ENCODE data around the gene CDK19.

Gene CDK19

GRCh38 chr6:110654096-110654820 is 161.0 kb downstream of the CDK19 start:
- no peak for DNase-seq

DNA sequence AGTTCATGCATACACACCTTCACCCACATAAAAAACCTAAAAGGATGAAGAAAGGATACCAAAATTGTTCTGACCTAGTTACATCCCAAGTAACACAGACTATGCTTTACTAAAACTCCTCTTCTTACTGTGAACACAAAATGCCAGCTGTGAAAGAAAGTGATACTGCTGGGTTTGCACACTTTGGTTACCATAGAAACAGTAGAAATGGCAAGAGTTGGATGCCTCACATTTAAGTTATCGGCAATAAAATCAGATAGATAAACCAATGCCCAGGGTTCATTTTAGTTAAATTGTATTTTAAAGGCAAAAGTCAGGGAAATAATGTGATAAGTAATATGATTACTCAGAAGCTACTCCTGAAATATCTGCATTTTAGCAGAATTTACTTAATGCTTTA is 161.9 kb downstream of the CDK19 start:
- no peak for DNase-seq

- no peak for DNase-seq
These were observed 162.7 kb downstream of the CDK19 start for GRCh38 chr6:110652520-110652919.

GRCh38 chr6:110650755-110651154 is 164.5 kb downstream of the CDK19 start:
- no peak for DNase-seq

GRCh38 chr6:110649704-110650103 is 165.6 kb downstream of the CDK19 start:
- DNase-seq, result no peak

- DNase-seq, result no peak
These were observed 168.0 kb downstream of the CDK19 start for GRCh38 chr6:110646951-110647910.

DNA sequence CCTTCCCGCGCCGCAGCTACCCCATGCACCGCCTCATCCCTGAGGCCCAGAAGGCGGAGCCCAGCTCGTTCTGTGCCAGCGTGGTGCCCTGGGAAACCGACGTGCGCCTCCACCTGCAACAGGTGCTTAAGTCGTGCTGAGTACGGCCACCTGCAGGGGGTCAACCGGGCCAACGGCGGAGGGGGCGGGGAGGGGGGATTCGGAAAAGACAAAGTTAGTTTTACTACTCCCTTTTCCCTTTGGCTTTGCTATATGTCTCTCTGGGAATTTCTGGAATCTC is 168.9 kb downstream of the CDK19 start:
- no peak for DNase-seq

DNA sequence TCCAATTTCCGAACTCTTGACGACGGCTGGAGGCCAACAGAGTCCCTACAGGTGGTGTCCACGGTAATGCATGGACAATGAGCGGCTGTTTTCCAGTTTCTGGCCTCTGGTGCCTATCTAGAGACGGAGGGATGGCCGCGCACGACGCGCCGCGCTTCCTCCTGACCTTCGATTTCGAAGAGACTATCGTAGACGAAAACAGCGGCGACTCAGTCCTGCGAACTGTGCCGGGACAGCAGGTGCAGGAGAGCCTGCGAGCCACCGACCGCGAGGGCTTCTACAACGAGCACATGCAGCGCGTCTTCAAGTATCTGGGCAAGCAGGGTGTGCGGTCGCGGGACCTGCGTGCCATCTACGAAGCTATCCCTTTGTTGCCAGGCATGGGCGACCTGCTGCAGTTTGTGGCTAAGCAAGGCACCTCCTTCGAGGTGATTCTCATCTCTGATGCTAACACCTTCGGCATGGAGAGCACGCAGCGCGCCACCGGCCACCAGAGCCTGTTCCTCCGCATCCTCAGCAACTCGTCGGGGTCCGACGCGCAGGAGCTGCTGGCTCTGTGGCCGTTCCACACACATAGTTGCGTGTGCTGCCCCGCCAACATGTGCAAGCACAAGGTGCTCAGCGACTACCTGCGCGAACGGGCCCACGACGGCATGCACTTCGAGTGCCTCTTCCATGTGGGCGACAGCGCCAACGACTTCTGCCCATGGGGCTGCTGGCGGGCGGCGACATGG is 169.4 kb downstream of the CDK19 start:
- no peak for DNase-seq

- DNase-seq, result no peak
These were observed 172.1 kb downstream of the CDK19 start for GRCh38 chr6:110643175-110643574.

- no peak for DNase-seq
These were observed 172.6 kb downstream of the CDK19 start for GRCh38 chr6:110642711-110643110.

DNA sequence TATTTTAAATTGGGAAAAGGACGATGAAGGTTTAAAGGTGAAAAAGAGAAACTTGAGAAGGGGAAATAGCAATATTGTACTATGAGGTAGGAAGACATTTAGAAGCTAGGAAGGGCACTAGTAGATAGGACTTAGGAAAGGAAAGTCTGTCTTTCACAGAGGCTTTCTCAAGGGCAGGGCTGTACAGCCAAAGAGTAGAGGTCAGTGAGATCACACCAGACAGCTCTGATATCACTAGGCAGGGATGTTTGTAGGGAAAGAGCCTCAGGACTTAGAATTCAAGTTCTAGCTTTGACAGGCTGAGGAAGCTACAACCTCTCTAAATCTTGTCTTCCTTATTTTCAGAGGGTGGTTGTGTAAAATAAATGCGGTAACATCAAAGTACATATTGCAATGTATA is 178.5 kb downstream of the CDK19 start:
- DNase-seq, result no peak

GRCh38 chr6:110635096-110635495 is 180.2 kb downstream of the CDK19 start:
- no peak for DNase-seq

DNA sequence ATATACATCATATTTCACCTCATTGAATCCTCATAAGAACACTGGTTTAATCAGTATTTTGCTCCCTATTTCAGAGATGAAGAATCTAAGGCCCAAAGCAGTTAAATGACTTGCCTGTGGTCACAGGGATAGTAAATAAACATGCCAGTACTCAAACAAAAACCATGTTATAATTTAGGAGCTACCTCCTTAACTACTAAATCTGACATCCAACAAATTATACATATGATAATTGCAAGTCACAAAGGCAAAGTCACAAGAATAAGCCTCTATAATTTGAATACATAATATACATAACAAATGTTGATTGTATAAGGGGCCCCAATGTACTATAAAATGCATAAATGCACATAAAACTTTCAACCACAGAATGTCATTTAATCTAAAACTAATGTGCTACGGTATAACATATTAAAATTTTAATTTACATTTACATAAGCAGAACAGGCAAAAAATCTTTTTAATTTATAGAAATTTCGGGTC is 181.5 kb downstream of the CDK19 start:
- DNase-seq, result peak; percentile 56

DNA sequence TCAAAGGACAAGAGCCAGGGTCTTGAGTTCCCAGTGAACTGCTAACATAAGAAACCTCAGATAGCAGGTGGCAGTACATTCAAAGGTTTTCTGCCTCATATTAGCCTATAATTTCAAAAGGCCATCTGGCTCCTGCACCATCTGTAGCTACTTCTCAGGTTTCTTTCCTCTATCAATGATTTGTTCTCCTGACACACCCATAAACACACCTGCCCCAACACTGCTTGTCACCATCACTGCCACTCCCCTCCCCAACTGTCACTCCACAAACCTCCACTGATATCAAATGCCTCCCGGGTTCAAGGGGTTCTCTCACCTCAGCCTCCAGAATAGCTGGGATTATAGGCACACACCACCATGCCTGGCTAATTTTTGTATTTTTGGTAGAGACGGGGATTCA is 186.1 kb downstream of the CDK19 start:
- DNase-seq, result peak; percentile 30

- DNase-seq, result no peak
These were observed 186.9 kb downstream of the CDK19 start for GRCh38 chr6:110628330-110628729.

GRCh38 chr6:110626442-110626841 is 188.8 kb downstream of the CDK19 start:
- no peak for DNase-seq

- no peak for DNase-seq
These were observed 189.4 kb downstream of the CDK19 start for GRCh38 chr6:110625883-110626282.

DNA sequence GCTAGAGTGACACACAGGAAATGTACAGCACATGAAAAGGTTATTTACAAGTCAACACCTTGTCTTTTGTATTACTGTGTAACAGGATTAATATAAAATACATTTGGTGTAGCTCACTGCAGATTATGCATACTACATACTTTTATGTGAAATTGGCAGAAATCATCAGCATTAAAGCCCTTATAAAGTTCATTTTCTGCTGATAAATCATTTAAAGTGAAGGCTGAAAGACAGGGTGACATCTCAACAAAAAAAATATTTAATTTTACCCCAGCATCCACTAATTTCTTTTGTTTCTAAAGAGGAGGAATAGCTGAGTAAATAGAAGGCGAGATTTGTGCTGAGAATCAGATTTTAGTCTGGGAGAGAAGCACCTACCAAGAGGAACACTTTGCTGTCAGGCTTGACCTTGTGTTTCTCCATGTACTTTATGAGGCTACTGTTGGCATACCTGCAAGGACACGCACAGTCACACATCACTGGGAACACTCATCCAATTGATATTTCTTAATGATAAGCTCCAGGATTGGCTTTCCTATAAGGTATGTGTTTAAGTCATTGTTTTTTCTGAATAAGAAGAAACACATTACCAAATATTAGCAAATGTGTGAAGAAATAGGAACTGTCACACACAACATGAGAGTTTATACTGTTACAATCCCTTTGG is 192.2 kb downstream of the CDK19 start:
- DNase-seq, result no peak

DNA sequence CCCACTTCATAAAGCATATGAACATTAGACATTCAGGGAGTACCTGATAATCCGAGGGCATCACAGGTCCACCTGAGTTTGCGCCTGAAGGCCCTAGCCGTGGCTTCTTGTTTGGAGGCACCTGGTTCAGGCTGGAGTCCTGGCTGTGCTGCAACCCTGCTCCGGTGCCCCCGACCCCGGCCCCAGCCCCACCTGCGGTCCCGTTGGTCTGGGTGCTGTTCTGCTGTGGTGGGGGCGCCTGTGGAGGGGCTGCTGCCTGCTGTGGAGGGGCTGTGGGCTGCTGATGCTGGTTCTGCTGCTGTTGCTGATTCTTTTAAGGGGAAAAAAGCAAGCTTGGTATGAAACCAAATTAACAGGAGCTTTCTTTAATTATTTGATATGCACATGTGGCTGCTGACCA is 194.2 kb downstream of the CDK19 start:
- no peak for DNase-seq

DNA sequence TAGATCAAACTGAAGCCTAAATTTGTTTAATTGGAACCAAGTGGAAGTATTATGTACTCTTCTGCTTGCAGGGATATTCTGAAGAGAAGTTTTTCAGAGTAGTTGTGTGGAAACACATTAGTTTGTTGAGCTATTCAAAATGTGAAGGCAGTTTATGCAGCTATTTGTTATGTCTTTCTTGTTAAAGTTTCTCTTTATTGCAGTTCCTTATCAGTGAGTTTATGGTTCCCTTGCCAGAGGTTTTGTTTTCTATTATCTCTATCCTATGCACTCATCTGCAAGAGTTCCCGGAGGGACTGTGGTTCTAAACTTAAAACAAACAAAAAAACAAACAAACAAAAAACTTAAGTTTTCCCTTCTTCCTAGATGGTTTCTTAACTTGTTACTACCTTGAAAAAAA is 195.2 kb downstream of the CDK19 start:
- DNase-seq, result no peak

GRCh38 chr6:110619275-110619908 is 195.9 kb downstream of the CDK19 start:
- DNase-seq, result no peak

DNA sequence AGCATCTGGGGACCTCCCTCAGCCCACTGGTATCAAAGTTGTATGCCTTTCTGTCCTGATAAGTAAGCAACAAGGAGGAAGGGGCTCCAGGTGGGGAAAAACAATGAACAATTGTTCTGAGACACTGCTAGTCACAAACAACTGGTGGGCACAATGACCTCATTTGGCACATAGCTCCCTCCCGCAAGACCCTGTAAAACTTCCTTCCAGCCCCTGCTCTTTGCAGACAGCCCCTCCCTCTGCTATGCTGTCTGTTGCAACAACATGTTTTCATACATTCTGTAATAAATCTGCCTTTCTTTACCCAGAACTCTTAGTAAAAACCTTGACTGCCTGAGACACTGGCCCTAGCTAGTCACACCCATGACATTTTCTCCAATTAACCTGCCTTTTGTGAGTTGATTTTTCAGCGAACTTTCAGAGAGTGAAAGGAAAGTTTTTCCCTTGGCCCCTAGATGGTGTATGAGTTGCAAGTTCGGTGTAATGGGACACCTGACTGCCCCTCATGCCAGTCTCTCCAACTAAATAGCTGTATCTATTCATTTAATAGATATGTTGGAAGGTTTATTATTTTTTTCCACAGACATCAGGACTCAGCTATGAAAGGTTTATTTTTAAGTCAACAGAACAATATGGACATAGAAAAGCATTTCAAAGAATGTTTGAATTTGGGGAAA is 196.5 kb downstream of the CDK19 start:
- DNase-seq, result no peak

All from NCI-H526 treated with DMSO at 0.1 percent for 48 hours (cell line).